HUES6 (cell line): Measurements from ENCODE around the gene RNF31.

Source experiments
- H3K27ac ChIP-seq: 2 replicates; pipeline ENCODE4 v1.7.0; 2013; ENCODE audit warnings: low read depth, mild to moderate bottlenecking, low read length, inconsistent platforms
- H3K27me3 ChIP-seq: 2 replicates; pipeline ENCODE4 v1.6.1; 2013; ENCODE audit warnings: low read length; ENCODE audit not compliant: control insufficient read depth, insufficient read depth
- H3K36me3 ChIP-seq: 2 replicates; pipeline ENCODE4 v1.6.1; 2013; ENCODE audit warnings: low read length; ENCODE audit not compliant: control insufficient read depth, insufficient read depth
- H3K4me1 ChIP-seq: 2 replicates; pipeline ENCODE4 v1.6.1; 2013; ENCODE audit warnings: low read length; ENCODE audit not compliant: control insufficient read depth, insufficient read depth
- H3K4me3 ChIP-seq: 2 replicates; pipeline ENCODE4 v1.5.1; 2013; ENCODE audit warnings: low read depth, low read length
- H3K9ac ChIP-seq: one replicate; pipeline ENCODE4 v1.6.1; 2013; ENCODE audit warnings: mild to moderate bottlenecking, low read length
- H3K9me3 ChIP-seq: 2 replicates; pipeline ENCODE4 v1.6.1; 2013; ENCODE audit warnings: low read depth, low read length; ENCODE audit not compliant: control insufficient read depth, insufficient read depth

RNF31 gene

GRCh38 chr14:24108336-24108874 lies 38.9 kb upstream of the RNF31 start:
- Histone ChIP-seq H3K4me1 (no peaks in the 10 kb centered on the region), H3K9ac (no peak overlapping the region), H3K27ac (no peak overlapping the region), H3K36me3 (peaks cover 16% of the 10 kb centered on the region), H3K27me3 (no peaks in the 10 kb centered on the region), H3K9me3 (peaks cover 19% of the 10 kb centered on the region), H3K4me3 (no peak overlapping the region)

GRCh38 chr14:24110060-24110459 lies 37.2 kb upstream of the RNF31 start:
- H3K27ac ChIP-seq, result no peak overlapping the region
- H3K4me3 ChIP-seq, result no peak overlapping the region
- H3K9ac ChIP-seq, result no peak overlapping the region
- 0 out of 2 replicates have a peak, but pooled peaks cover 3% of the 10 kb centered on the region for H3K9me3 ChIP-seq
- H3K27me3 ChIP-seq, result no peaks in the 10 kb centered on the region
- peaks cover 2% of the 10 kb centered on the region; the same call in 1 of the 2 replicates for H3K36me3 ChIP-seq
- no peaks in the 10 kb centered on the region for H3K4me1 ChIP-seq

GRCh38 chr14:24110523-24110922 lies 36.8 kb upstream of the RNF31 start:
- no peaks in the 10 kb centered on the region for H3K36me3 ChIP-seq
- no peak overlapping the region for H3K27ac ChIP-seq
- H3K9ac ChIP-seq, result no peak overlapping the region
- no peak overlapping the region for H3K4me3 ChIP-seq
- H3K27me3 ChIP-seq, result no peaks in the 10 kb centered on the region
- no peaks in the 10 kb centered on the region for H3K9me3 ChIP-seq
- 0 out of 2 replicates have a peak, but pooled peaks cover under 1% of the 10 kb centered on the region for H3K4me1 ChIP-seq

GRCh38 chr14:24113379-24113800 lies 33.9 kb upstream of the RNF31 start:
- peak overlapping the region; percentile 79 for H3K9ac ChIP-seq
- H3K27me3 ChIP-seq, result no peaks in the 10 kb centered on the region
- H3K4me1 ChIP-seq, result 0 out of 2 replicates have a peak, but pooled peaks cover 6% of the 10 kb centered on the region
- peak overlapping the region; percentile 42; the same call in 1 of the 2 replicates for H3K27ac ChIP-seq
- peaks cover 18% of the 10 kb centered on the region for H3K36me3 ChIP-seq
- no peaks in the 10 kb centered on the region for H3K9me3 ChIP-seq
- H3K4me3 ChIP-seq, result peak overlapping the region; percentile 86

- no peaks in the 10 kb centered on the region for H3K27me3 ChIP-seq
- H3K4me3 ChIP-seq, result peak overlapping the region; percentile 86
- H3K9me3 ChIP-seq, result no peaks in the 10 kb centered on the region
- peaks cover 24% of the 10 kb centered on the region for H3K36me3 ChIP-seq
- H3K9ac ChIP-seq, result peak overlapping the region; percentile 79
- H3K4me1 ChIP-seq, result 0 out of 2 replicates have a peak, but pooled peaks cover 6% of the 10 kb centered on the region
- peak overlapping the region; percentile 42; the same call in 1 of the 2 replicates for H3K27ac ChIP-seq
Observed at GRCh38 chr14:24113801-24114531, 33.3 kb upstream of the RNF31 start.

GRCh38 chr14:24114532-24115421 lies 32.5 kb upstream of the RNF31 start, which contains the start of the genes DCAF11 and NRL:
Gene DCAF11, plus strand, starts transcription at chr14:24114777. Its CDS starts 818 bp downstream, at chr14:24115595.
Gene NRL, minus strand, starts transcription at chr14:24114949. Its CDS starts 32,101 bp downstream, at chr14:24082848.
- H3K36me3 ChIP-seq, result peaks cover 32% of the 10 kb centered on the region
- 0 out of 2 replicates have a peak, but pooled peaks cover 6% of the 10 kb centered on the region for H3K4me1 ChIP-seq
- H3K9ac ChIP-seq, result peak within 1 kb of the TSS; percentile 87
- H3K9me3 ChIP-seq, result no peaks in the 10 kb centered on the region
- no peaks in the 10 kb centered on the region for H3K27me3 ChIP-seq
- H3K4me3 ChIP-seq, result peak within 1 kb of the TSS; percentile 86
- H3K27ac ChIP-seq, result peak within 1 kb of the TSS; percentile 82

- Histone ChIP-seq H3K27ac (no peak overlapping the region), H3K36me3 (peaks cover 36% of the 10 kb centered on the region), H3K9me3 (no peaks in the 10 kb centered on the region), H3K9ac (peak overlapping the region; percentile 87), H3K4me1 (0 out of 2 replicates have a peak, but pooled peaks cover 6% of the 10 kb centered on the region), H3K4me3 (peak overlapping the region; percentile 86), H3K27me3 (no peaks in the 10 kb centered on the region)
Observed at GRCh38 chr14:24115422-24116127, 31.7 kb upstream of the RNF31 start.

GRCh38 chr14:24116128-24116814 lies 31.0 kb upstream of the RNF31 start:
- H3K9ac ChIP-seq, result no peak overlapping the region
- H3K36me3 ChIP-seq, result peaks cover 43% of the 10 kb centered on the region
- H3K9me3 ChIP-seq, result no peaks in the 10 kb centered on the region
- H3K4me3 ChIP-seq, result peak overlapping the region; percentile 86
- no peak overlapping the region for H3K27ac ChIP-seq
- no peaks in the 10 kb centered on the region for H3K27me3 ChIP-seq
- H3K4me1 ChIP-seq, result 0 out of 2 replicates have a peak, but pooled peaks cover 6% of the 10 kb centered on the region

- Histone ChIP-seq H3K27me3 (no peaks in the 10 kb centered on the region), H3K36me3 (peaks cover 49% of the 10 kb centered on the region), H3K9me3 (no peaks in the 10 kb centered on the region), H3K4me1 (0 out of 2 replicates have a peak, but pooled peaks cover 6% of the 10 kb centered on the region), H3K4me3 (no peak overlapping the region), H3K9ac (no peak overlapping the region), H3K27ac (no peak overlapping the region)
Observed at GRCh38 chr14:24117179-24117578, 30.1 kb upstream of the RNF31 start.

- H3K9ac ChIP-seq, result no peak overlapping the region
- H3K36me3 ChIP-seq, result peaks cover 66% of the 10 kb centered on the region
- H3K4me3 ChIP-seq, result no peak overlapping the region
- no peaks in the 10 kb centered on the region for H3K9me3 ChIP-seq
- H3K4me1 ChIP-seq, result 0 out of 2 replicates have a peak, but pooled peaks cover 6% of the 10 kb centered on the region
- no peaks in the 10 kb centered on the region for H3K27me3 ChIP-seq
- H3K27ac ChIP-seq, result no peak overlapping the region
Observed at GRCh38 chr14:24119691-24120090, 27.6 kb upstream of the RNF31 start.
